Measurements from ENCODE around the gene HOXD13. TPM values are rescaled to one million over a fixed set of nuclear protein-coding genes. Genes with fewer than 3 reads are reported as not detected.
A peak's percentile ranks its signal among the peaks of the same experiment; 100 is the strongest.

The HOXD13 gene
- total and polyA plus RNA-seq, 2 of the 13 experiments (the other 11 are each of a cell fraction or from before 2014, with no cell fraction given), result not detected

DNA sequence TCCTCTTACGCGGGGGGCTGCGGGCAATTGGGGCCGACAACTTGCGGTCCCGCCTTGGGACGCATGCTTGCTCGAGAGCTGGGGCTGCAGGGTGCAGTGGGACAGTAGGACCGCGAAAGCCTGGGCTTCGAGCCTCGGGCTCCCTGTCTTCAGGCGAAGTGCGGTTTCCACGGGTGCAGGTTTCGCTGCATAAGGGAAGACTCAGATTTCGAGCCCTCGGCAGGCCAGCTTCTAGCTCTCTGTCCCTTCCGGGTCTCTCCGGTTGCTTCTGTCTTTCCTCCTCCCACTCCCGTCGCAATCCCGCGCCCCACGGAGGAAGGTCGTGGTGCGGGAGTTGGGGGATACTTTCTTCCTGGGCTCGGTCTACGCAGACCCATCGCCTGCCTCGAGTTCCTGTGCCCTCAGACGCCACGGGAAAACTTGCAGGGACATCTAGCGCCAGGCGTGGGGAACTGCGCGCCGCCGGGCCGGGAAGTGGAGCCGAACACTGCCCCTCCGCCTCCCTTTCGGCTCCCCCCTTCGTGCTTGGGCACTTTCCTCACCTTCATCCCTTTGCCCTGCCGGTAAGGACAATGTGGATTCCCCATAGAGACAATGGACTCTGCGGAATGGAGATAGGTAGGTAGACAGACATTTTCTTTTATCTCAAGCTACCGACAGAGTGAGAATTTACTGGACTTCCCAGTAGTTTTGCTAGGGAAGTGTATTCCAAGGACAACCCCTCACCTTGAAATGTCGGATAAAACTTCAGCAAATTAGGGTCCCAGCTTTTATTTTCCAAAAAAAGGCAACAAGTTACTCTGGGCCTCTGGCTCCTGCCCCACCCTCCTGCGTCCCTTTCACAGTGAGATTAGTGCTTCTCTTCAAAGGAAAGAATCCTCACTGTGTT, 4.2 kb upstream of the HOXD13 start (continued):
- TF ChIP-seq PCBP2 (optimal IDR thresholded peaks at IDR 0.05; ENCODE audit: low read depth, low read length, poor library complexity, severe bottlenecking), result no peak
- TF ChIP-seq ARID4A (CRISPR knock-in tag; IDR thresholded peaks at IDR 0.05; ENCODE audit: borderline replicate concordance), result no peak; the same call in 1 of the 2 replicates
- no peak for TF ChIP-seq U2AF1 (optimal IDR thresholded peaks at IDR 0.05; ENCODE audit: low read depth, low read length)
- no peak for TF ChIP-seq MYNN (CRISPR knock-in tag; IDR thresholded peaks at IDR 0.05; ENCODE audit: low read depth)
- no peak for TF ChIP-seq SPEN (CRISPR knock-in tag; IDR thresholded peaks at IDR 0.05; ENCODE audit: low read depth)
- TF ChIP-seq MTF1 (CRISPR knock-in tag; IDR thresholded peaks at IDR 0.05), result no peak
- TF ChIP-seq ZNF563 (CRISPR knock-in tag; IDR thresholded peaks at IDR 0.05), result peak; percentile 71; the same call in 1 of the 2 replicates
- no peak for TF ChIP-seq ZNF746 (CRISPR knock-in tag; IDR thresholded peaks at IDR 0.05)
- no peak for TF ChIP-seq CC2D1A (CRISPR knock-in tag; IDR thresholded peaks at IDR 0.05)
- no peak for TF ChIP-seq POGK (CRISPR knock-in tag; conservative IDR thresholded peaks at IDR 0.05)
- TF ChIP-seq TBP (CRISPR knock-in tag; IDR thresholded peaks at IDR 0.05), result 0 out of 2 replicates have a peak, but pooled peaks have one; percentile 30
- TF ChIP-seq, protein P1, sequence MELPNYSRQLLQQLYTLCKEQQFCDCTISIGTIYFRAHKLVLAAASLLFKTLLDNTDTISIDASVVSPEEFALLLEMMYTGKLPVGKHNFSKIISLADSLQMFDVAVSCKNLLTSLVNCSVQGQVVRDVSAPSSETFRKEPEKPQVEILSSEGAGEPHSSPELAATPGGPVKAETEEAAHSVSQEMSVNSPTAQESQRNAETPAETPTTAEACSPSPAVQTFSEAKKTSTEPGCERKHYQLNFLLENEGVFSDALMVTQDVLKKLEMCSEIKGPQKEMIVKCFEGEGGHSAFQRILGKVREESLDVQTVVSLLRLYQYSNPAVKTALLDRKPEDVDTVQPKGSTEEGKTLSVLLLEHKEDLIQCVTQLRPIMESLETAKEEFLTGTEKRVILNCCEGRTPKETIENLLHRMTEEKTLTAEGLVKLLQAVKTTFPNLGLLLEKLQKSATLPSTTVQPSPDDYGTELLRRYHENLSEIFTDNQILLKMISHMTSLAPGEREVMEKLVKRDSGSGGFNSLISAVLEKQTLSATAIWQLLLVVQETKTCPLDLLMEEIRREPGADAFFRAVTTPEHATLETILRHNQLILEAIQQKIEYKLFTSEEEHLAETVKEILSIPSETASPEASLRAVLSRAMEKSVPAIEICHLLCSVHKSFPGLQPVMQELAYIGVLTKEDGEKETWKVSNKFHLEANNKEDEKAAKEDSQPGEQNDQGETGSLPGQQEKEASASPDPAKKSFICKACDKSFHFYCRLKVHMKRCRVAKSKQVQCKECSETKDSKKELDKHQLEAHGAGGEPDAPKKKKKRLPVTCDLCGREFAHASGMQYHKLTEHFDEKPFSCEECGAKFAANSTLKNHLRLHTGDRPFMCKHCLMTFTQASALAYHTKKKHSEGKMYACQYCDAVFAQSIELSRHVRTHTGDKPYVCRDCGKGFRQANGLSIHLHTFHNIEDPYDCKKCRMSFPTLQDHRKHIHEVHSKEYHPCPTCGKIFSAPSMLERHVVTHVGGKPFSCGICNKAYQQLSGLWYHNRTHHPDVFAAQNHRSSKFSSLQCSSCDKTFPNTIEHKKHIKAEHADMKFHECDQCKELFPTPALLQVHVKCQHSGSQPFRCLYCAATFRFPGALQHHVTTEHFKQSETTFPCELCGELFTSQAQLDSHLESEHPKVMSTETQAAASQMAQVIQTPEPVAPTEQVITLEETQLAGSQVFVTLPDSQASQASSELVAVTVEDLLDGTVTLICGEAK (IDR thresholded peaks at IDR 0.05), result no peak
- TF ChIP-seq, protein P1 (CRISPR knock-in tag; IDR thresholded peaks at IDR 0.05), result no peak

Measured in HepG2 (cell line).